SK-N-SH (cell line): ENCODE data around the gene SLC36A2. TPM values are rescaled to one million over a fixed set of nuclear protein-coding genes. Genes with fewer than 3 reads are reported as not detected.

Experiments used
- CTCF ChIA-PET: fragments of 300-600, 350-600 bp; formaldehyde crosslinking; extraction: SDS; loops from one replicate; lab custom pipeline; 2021; lab: Yijun Ruan, JAX
- POLR2A ChIA-PET: fragments of 350-600 bp; sonication (Branson Sonifier 250); formaldehyde crosslinking; extraction: SDS; loops from one replicate; lab custom pipeline; 2020; ENCODE audit warnings: antibody characterized with exemption, inconsistent platforms; lab: Yijun Ruan, JAX
- DNase-seq: peaks from one replicate; pipeline ENCODE4 v3.0.0; 2012
- H2AFZ ChIP-seq: fragments of 200-600 bp; sonication (generic); 2 replicates; pipeline ENCODE4 v1.8.1; 2016; ENCODE audit warnings: antibody characterized with exemption, mild to moderate bottlenecking, low read depth
- H3F3A ChIP-seq: fragments of 200-600 bp; sonication (generic); replicated peaks from 2 replicates; pipeline ENCODE3; 2016; ENCODE audit warnings: antibody characterized with exemption, mild to moderate bottlenecking; ENCODE audit not compliant: insufficient read depth
- H3K27ac ChIP-seq, 2 experiments: fragments of 200-500 bp in 1 of 2; fragments of 200-600 bp in 1 of 2; sonication (Bioruptor generic) in 1 of 2; sonication (generic), shearing (Covaris generic) in 1 of 2; 2 replicates each; pipeline versions ENCODE4 v1.5.1 to v1.6.1; 2014 to 2016; ENCODE audit warnings: low read depth in 2 of 2, inconsistent platforms in 1 of 2, low read length in 1 of 2, mild to moderate bottlenecking in 1 of 2, mixed read lengths in 1 of 2
- H3K27me3 ChIP-seq: fragments of 200-600 bp; sonication (generic), shearing (Covaris generic); 2 replicates; pipeline ENCODE4 v1.6.1; 2016; ENCODE audit warnings: mixed run types; ENCODE audit not compliant: insufficient read depth
- H3K36me3 ChIP-seq, 2 experiments: fragments of 200-500 bp in 1 of 2; fragments of 200-600 bp in 1 of 2; sonication (Bioruptor generic) in 1 of 2; sonication (generic) in 1 of 2; replicated peaks in 1 of 2; 2 replicates each; pipeline versions ENCODE3 to v1.5.1; 2014 to 2016; ENCODE audit warnings: low read length in 1 of 2, mild to moderate bottlenecking in 1 of 2; ENCODE audit not compliant: insufficient read depth in 2 of 2, control insufficient read depth in 1 of 2
- H3K4me1 ChIP-seq, 2 experiments: fragments of 200-500 bp in 1 of 2; fragments of 200-600 bp in 1 of 2; sonication (Bioruptor generic) in 1 of 2; sonication (generic), shearing (Covaris generic) in 1 of 2; 2 replicates each; pipeline versions ENCODE4 v1.5.1 to v1.6.1; 2014 to 2016; ENCODE audit warnings: low read depth in 1 of 2, low read length in 1 of 2, mixed run types in 1 of 2; ENCODE audit not compliant: insufficient read depth in 2 of 2, control insufficient read depth in 1 of 2
- H3K4me2 ChIP-seq: fragments of 200-600 bp; sonication (generic), shearing (Covaris generic); 2 replicates; pipeline ENCODE4 v1.6.1; 2017; ENCODE audit warnings: mixed run types
- H3K4me3 ChIP-seq, 2 experiments: fragments of 200-500 bp in 1 of 2; fragments of 200-600 bp in 1 of 2; sonication (Bioruptor generic) in 1 of 2; sonication (generic), shearing (Covaris generic) in 1 of 2; 2 replicates each; pipeline versions ENCODE4 v1.5.1 to v1.8.1; 2014 to 2016; ENCODE audit warnings: low read depth in 2 of 2, inconsistent platforms in 1 of 2, low read length in 1 of 2, mild to moderate bottlenecking in 1 of 2, mixed read lengths in 1 of 2, moderate library complexity in 1 of 2
- H3K79me2 ChIP-seq: fragments of 200-600 bp; sonication (generic); 2 replicates; pipeline ENCODE4 v1.8.1; 2017; ENCODE audit warnings: mild to moderate bottlenecking; ENCODE audit not compliant: insufficient read depth
- H3K9ac ChIP-seq: fragments of 200-600 bp; sonication (generic); 2 replicates; pipeline ENCODE4 v1.6.1; 2017; ENCODE audit warnings: mixed run types
- H3K9me2 ChIP-seq: fragments of 200-600 bp; sonication (generic); 2 replicates; pipeline ENCODE4 v1.6.1; 2017; ENCODE audit warnings: mixed run types
- H3K9me3 ChIP-seq: fragments of 200-600 bp; sonication (generic); 2 replicates; pipeline ENCODE4 v1.6.1; 2017; ENCODE audit warnings: mixed run types, mild to moderate bottlenecking, moderate library complexity
- H4K20me1 ChIP-seq: fragments of 200-600 bp; sonication (generic); 2 replicates; pipeline ENCODE4 v1.6.1; 2017; ENCODE audit warnings: mild to moderate bottlenecking, mixed run types; ENCODE audit not compliant: insufficient read depth
- CHD2 ChIP-seq: fragments of 150-350 bp; IDR thresholded peaks from 2 replicates; pipeline ENCODE4 v1.6.1; 2018; ENCODE audit warnings: low read length; ENCODE audit not compliant: partially characterized antibody
- EZH2phosphoT487 ChIP-seq: fragments of 200-600 bp; sonication (generic); IDR thresholded peaks from 2 replicates; pipeline ENCODE4 v1.6.1; 2017; ENCODE audit warnings: low read depth, mixed run types, mild to moderate bottlenecking, antibody characterized with exemption, moderate library complexity, borderline replicate concordance
- FOSL2 ChIP-seq: IDR thresholded peaks from 2 replicates; pipeline ENCODE4 v1.4.0; 2012; ENCODE audit warnings: low read depth, mild to moderate bottlenecking, moderate library complexity, borderline replicate concordance
- FOXM1 ChIP-seq: IDR thresholded peaks from 2 replicates; pipeline ENCODE4 v1.4.0; 2012; ENCODE audit warnings: low read depth, mild to moderate bottlenecking
- GABPA ChIP-seq: IDR thresholded peaks from 2 replicates; pipeline ENCODE4 v1.4.0; 2012; ENCODE audit warnings: low read depth, mild to moderate bottlenecking
- IRF3 ChIP-seq: fragments of 150-350 bp; IDR thresholded peaks from 2 replicates; pipeline ENCODE4 v1.6.1; 2016; ENCODE audit warnings: mild to moderate bottlenecking, low read depth, low read length
- JUND ChIP-seq: IDR thresholded peaks from 2 replicates; pipeline ENCODE4 v1.4.0; 2012
- NRF1 ChIP-seq: IDR thresholded peaks from 2 replicates; pipeline ENCODE4 v1.6.1; 2012; ENCODE audit warnings: low read depth, mild to moderate bottlenecking, low read length
- RAD21 ChIP-seq: IDR thresholded peaks from 2 replicates; pipeline ENCODE4 v1.6.1; 2012; ENCODE audit warnings: mild to moderate bottlenecking, low read length
- RCOR1 ChIP-seq: fragments of 150-350 bp; IDR thresholded peaks from 2 replicates; pipeline ENCODE4 v1.6.1; 2017; ENCODE audit warnings: antibody characterized with exemption, low read length
- REST ChIP-seq: IDR thresholded peaks from 2 replicates; pipeline ENCODE4 v1.6.1; 2012; ENCODE audit warnings: mild to moderate bottlenecking, low read depth, low read length, moderate library complexity
- RFX5 ChIP-seq: IDR thresholded peaks from 2 replicates; pipeline ENCODE4 v1.6.1; 2012; ENCODE audit warnings: mild to moderate bottlenecking, improper control_type of control experiment, low read length
- RXRA ChIP-seq: IDR thresholded peaks from 2 replicates; pipeline ENCODE4 v1.4.0; 2012; ENCODE audit warnings: low read depth, mild to moderate bottlenecking, borderline replicate concordance
- SIN3A ChIP-seq: IDR thresholded peaks from 2 replicates; pipeline ENCODE4 v1.6.1; 2012; ENCODE audit warnings: low read depth, mild to moderate bottlenecking, low read length, moderate library complexity, borderline replicate concordance
- SMC3 ChIP-seq: IDR thresholded peaks from 2 replicates; pipeline ENCODE4 v1.6.1; 2012; ENCODE audit warnings: low read depth, low read length, improper control_type of control experiment
- TAF1 ChIP-seq: IDR thresholded peaks from 2 replicates; pipeline ENCODE4 v1.6.1; 2012; ENCODE audit warnings: low read depth, mild to moderate bottlenecking, low read length, moderate library complexity, borderline replicate concordance
- TEAD4 ChIP-seq: IDR thresholded peaks from 2 replicates; pipeline ENCODE4 v1.4.0; 2012; ENCODE audit warnings: mild to moderate bottlenecking, borderline replicate concordance; ENCODE audit not compliant: insufficient read depth
- USF1 ChIP-seq: IDR thresholded peaks from 2 replicates; pipeline ENCODE4 v1.4.0; 2012; ENCODE audit warnings: low read depth, borderline replicate concordance
- YY1 ChIP-seq: IDR thresholded peaks from 2 replicates; pipeline ENCODE4 v1.4.0; 2012; ENCODE audit warnings: low read depth, mild to moderate bottlenecking
- ZBTB33 ChIP-seq: IDR thresholded peaks from 2 replicates; pipeline ENCODE4 v1.4.0; 2012; ENCODE audit warnings: low read depth, borderline replicate concordance
- WGBS: methylation state at CpG from one replicate; pipeline ENCODE4 v1.1.6; 2017; ENCODE audit warnings: low lambda C conversion rate; 5-methylcytosine and 5-hydroxymethylcytosine counted together
- polyA plus RNA-seq, 3 experiments: library from polyadenylated mRNA; depleted of rRNA; stranded (reverse); fragments of >200 nt; gene quantifications; 2 replicates each; pipeline ENCODE4 v1.2.3, GENCODE V29; 2012

SLC36A2 gene
- polyA plus RNA-seq, 1 of the 3 experiments (the other 2 are of a cell fraction): not detected

GRCh38 chr5:151351671-151352070 is 4.3 kb upstream of the SLC36A2 start (continued):
- TF ChIP-seq REST: no peak
- no peak for TF ChIP-seq USF1
- TF ChIP-seq SIN3A: no peak
- no peak for TF ChIP-seq TEAD4

DNA sequence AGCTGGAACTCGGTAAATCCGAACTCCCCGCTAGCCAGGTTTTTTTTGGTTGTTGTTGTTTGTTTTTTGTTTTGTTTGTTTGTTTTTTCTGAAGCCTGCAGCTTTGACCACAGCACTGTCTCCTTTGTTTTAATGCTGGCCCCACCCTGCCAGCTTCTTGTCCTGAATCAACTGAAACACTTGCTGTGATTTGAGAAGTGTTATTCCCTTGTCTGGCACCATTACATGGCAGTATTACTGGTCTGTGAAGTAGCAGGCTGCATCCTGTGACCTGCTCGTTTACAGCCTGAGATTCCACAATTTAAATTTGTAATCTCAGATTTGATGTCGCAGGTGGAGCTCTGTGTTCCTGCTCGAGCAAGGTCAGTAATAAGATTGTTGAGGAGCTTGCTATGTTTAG is 1.4 kb upstream of the SLC36A2 start:
- no peak overlapping the region for H2AFZ ChIP-seq
- TF ChIP-seq ZBTB33 (no peak), FOSL2 (no peak), YY1 (no peak), GABPA (no peak), EZH2phosphoT487 (no peak), IRF3 (no peak), CHD2 (no peak), NRF1 (no peak), FOXM1 (no peak), JUND (no peak), RXRA (no peak), SMC3 (no peak), TAF1 (no peak), RFX5 (no peak), RAD21 (no peak), RCOR1 (no peak)
- H3K9me3 ChIP-seq: no peaks in the 10 kb centered on the region
- H4K20me1 ChIP-seq: no peaks in the 10 kb centered on the region
- H3K36me3 ChIP-seq: no peaks in the 10 kb centered on the region
- no peak for DNase-seq
- H3K79me2 ChIP-seq: no peaks in the 10 kb centered on the region
- no peak overlapping the region for H3K27ac ChIP-seq
- WGBS: 34% methylated on average over 6 of the region's 6 CpGs
- H3K9ac ChIP-seq: no peak overlapping the region
- no peak overlapping the region for H3K4me3 ChIP-seq
- H3K27me3 ChIP-seq: no peaks in the 10 kb centered on the region; the same call in 1 of the 2 replicates
- H3F3A ChIP-seq: no peaks in the 10 kb centered on the region
- H3K4me1 ChIP-seq: no peaks in the 10 kb centered on the region
- H3K9me2 ChIP-seq: no peaks in the 10 kb centered on the region
- ChIA-PET POLR2A (no interaction called here), CTCF (interaction anchor here (1.5 kb wide), 1 partner anchor 303 kb away, joined by 6 read pairs; no protein-coding TSS in a partner anchor)
- no peak overlapping the region for H3K4me2 ChIP-seq
